ENCODE measurements around the gene AHCYL1.

The AHCYL1 gene

GRCh38 chr1:110039641-110040040 is 55.1 kb downstream of the AHCYL1 start:
- no peak for DNase-seq (ENCODE audit: low read depth)

- DNase-seq (ENCODE audit: low read depth), result no peak
Observed at GRCh38 chr1:110040548-110040947, 56.0 kb downstream of the AHCYL1 start.

GRCh38 chr1:110043016-110043415 is 58.5 kb downstream of the AHCYL1 start:
- no peak for DNase-seq (ENCODE audit: low read depth)

DNA sequence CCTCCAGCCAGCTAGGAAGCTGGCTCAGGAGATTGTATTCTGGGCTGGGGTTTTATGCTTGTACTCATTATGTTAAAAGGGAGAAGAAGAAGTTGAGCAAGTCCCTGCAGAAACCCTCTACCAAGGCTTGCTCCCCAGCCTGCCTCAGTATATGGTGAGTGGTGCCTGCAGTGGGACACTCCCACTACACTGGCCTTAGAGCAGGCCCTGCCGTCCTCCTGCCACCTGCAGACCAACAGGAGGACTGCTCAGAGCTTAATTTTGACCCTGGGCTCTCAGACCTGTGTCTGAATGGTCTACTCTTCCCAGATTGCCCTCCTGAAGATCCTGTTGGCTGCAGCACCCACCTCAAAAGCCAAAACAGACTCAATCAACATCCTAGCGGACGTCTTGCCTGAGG is 62.9 kb downstream of the AHCYL1 start:
- DNase-seq (ENCODE audit: low read depth), result no peak

- no peak for DNase-seq (ENCODE audit: low read depth)
Observed at GRCh38 chr1:110048240-110048639, 63.7 kb downstream of the AHCYL1 start.

GRCh38 chr1:110048923-110049601 is 64.5 kb downstream of the AHCYL1 start:
- DNase-seq (ENCODE audit: low read depth), result no peak

GRCh38 chr1:110049801-110050601 is 65.4 kb downstream of the AHCYL1 start:
- no peak for DNase-seq (ENCODE audit: low read depth)

- DNase-seq (ENCODE audit: low read depth), result no peak
Observed at GRCh38 chr1:110050602-110051261, 66.2 kb downstream of the AHCYL1 start.

GRCh38 chr1:110051262-110051648 is 66.7 kb downstream of the AHCYL1 start:
- DNase-seq (ENCODE audit: low read depth), result no peak

DNA sequence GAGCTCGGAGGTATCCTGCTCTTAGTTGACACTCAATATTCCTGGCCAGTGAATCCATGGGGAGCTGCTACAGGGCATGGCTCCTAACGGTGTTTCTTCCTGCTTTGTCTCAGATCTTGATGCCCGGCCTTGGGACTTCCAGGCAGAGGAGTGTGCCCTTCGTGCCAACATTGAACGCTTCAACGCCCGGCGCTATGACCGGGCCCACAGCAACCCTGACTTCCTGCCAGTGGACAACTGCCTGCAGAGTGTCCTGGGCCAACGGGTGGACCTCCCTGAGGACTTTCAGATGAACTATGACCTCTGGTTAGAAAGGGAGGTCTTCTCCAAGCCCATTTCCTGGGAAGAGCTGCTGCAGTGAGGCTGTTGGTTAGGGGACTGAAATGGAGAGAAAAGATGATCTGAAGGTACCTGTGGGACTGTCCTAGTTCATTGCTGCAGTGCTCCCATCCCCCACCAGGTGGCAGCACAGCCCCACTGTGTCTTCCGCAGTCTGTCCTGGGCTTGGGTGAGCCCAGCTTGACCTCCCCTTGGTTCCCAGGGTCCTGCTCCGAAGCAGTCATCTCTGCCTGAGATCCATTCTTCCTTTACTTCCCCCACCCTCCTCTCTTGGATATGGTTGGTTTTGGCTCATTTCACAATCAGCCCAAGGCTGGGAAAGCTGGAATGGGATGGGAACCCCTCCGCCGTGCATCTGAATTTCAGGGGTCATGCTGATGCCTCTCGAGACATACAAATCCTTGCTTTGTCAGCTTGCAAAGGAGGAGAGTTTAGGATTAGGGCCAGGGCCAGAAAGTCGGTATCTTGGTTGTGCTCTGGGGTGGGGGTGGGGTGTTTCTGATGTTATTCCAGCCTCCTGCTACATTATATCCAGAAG is 69.2 kb downstream of the AHCYL1 start:
- no peak for DNase-seq (ENCODE audit: low read depth)

- peak; percentile 34 for DNase-seq (ENCODE audit: low read depth)
Observed at GRCh38 chr1:110055493-110056284, 71.1 kb downstream of the AHCYL1 start.

DNA sequence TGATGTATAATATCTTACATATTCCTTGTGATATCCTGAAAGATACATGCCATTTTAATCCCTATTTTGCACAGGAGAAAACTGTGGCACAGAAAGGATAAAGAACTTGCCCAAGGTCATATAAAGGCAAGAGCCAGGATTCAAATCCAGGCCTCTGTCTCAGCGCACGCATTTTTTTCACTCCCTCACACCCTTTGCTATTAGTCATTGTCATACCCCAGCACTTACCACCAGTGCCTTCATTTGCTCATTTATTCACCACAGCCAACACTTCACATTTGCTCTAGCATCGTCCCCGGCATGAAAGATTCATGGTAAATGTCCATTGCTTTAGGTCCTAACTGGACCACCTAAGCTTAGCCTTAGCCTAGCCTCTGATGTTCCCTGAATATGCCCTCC is 71.7 kb downstream of the AHCYL1 start:
- no peak for DNase-seq (ENCODE audit: low read depth)

DNA sequence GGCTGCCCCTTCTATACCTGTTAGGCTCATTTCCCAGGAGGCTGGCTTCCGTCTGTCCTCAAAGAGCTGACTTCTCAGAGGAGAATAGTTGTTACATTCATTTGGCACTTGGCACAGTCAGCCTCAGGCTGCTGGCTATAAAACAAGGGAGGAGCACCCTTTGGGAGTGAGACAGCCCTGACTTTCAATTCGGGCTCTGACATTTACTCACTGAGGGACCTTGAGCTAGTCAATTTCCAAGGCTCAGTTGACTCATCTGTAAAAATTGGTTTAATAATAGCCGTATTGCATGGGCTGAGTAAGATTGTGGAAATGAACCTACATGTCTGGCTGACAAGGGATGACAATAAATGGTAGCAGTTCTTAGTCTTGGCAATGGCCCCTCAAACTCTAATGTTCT is 72.2 kb downstream of the AHCYL1 start:
- DNase-seq (ENCODE audit: low read depth), result peak; percentile 59

- no peak for DNase-seq (ENCODE audit: low read depth)
Observed at GRCh38 chr1:110057963-110058518, 73.5 kb downstream of the AHCYL1 start.

GRCh38 chr1:110058591-110058990 is 74.0 kb downstream of the AHCYL1 start:
- DNase-seq (ENCODE audit: low read depth), result no peak

GRCh38 chr1:110059133-110059863 is 74.7 kb downstream of the AHCYL1 start:
- no peak for DNase-seq (ENCODE audit: low read depth)

DNA sequence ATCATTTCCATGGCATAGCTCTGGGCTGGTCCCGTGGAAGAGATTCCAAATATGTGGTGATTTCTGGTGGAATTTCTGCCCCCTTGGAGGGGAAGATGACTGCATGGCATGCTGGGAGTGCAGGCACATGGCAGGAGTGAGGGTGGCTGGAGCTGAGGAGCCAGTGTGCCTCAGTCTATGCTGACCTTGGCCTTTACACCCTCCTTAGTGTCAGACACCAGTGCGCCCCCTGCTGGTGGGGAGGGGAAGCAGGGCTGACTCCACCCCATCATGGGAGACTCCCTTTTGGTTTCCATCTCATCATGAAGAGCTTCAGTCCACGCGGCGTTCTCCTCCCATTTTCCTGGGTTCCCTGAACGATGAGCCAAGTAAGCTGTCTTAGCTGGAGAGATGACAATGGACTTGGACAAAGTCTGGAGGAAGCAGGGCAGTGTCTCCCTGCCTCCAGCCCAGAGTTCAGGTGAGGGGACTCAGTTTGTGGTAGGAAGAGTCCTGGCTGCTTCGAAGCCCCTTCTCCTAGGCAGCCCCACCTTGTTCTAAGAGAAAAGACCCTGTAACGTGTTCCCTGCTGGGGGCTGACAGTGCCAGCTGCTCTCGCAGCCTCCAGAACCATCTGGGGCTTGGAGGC is 75.6 kb downstream of the AHCYL1 start:
- DNase-seq (ENCODE audit: low read depth), result no peak

DNA sequence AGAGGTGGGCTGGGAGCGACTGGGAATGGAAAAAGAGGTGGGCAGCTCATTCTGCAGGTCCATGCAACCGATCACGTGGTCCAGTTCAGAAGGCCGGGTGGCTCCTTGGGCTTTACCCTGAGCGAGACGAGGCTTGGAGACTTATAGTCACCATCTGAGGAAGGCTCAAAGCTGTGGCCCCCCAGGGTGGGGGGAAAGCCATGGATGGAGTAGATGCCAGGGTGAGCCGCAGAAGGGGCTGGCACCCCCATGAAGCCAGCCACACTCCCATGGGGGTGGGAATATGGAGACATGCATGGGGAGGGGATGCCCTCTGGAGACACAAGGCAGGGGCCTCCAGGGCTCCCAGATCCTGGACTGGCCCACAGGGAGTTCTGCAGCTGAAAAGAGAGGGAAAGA is 76.1 kb downstream of the AHCYL1 start:
- DNase-seq (ENCODE audit: low read depth), result no peak

DNA sequence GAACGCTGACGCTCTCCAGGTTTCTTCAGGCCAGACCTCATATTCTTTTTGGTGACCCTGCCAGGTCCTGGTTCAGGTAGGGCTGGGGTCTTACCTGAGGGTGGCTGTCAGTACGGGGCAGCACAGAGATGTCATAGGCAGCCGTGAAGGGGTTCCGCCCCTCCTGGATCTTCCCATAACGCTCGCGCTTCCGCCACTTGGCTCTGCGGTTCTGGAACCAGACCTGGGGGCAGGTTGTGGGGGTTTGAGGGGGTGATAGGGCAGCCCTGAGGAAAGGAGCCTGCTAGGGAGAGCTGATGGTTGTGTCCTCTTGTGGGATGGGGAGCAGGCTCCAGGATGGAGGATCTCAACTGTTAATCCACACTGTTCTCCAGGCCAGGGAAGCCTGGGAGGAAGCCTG is 76.8 kb downstream of the AHCYL1 start:
- DNase-seq (ENCODE audit: low read depth), result no peak

- DNase-seq (ENCODE audit: low read depth), result no peak
Observed at GRCh38 chr1:110062612-110063011, 78.0 kb downstream of the AHCYL1 start.
